K562 (cell line): Measurements from ENCODE around the gene TMPRSS11D. TPM values are rescaled to one million over a fixed set of nuclear protein-coding genes. Genes with fewer than 3 reads are reported as not detected.

Experiments used
- ATAC-seq: fragments of 200-7000 bp; cut with Tn5 transposase; 3 replicates; pipeline ENCODE4 v1.9.1; 2020; ENCODE audit warnings: moderate library complexity
- BruUV-seq: library from RNA; stranded (reverse); fragments of 400-500 nt; replicated peaks from 2 replicates; lab custom pipeline; 2021; lab: Mats Ljungman, UMichigan
- CTCF ChIA-PET: fragments of 300-600 bp; formaldehyde crosslinking; extraction: SDS; loops from one replicate; lab custom pipeline; 2021; ENCODE audit warnings: low intra/inter-chr PET ratio; lab: Yijun Ruan, JAX
- POLR2A ChIA-PET: fragments of 300-600, 350-650 bp; sonication (Branson Sonifier 250); formaldehyde crosslinking; extraction: SDS; loops from one replicate; lab custom pipeline; 2021; ENCODE audit warnings: antibody characterized with exemption, inconsistent platforms; lab: Yijun Ruan, JAX
- DNase-seq, 4 experiments: peaks; one replicate each; pipeline versions ENCODE4 v3.0.0 to v3.0.0-alpha.2; 2011 to 2018; ENCODE audit warnings: low spot score in 3 of 4, mixed read lengths in 3 of 4; ENCODE audit errors: extremely low read depth in 1 of 4
- FAIRE-seq: peaks from 2 replicates; lab custom pipeline; 2011; peaks lifted over from hg19 to GRCh38; lab: Jason Lieb, UNC
- H2AFZ ChIP-seq: 2 replicates; pipeline ENCODE4 v1.6.0; 2011; ENCODE audit warnings: low read depth, low read length, control low read depth, inconsistent platforms
- H3K27ac ChIP-seq: fragments of 200-600 bp; 3 replicates; pipeline ENCODE4 v1.8.0; 2011; ENCODE audit warnings: low read depth, mild to moderate bottlenecking, control low read depth, inconsistent platforms, low read length, moderate library complexity, mixed read lengths; ENCODE audit errors: extremely low read depth
- H3K27me3 ChIP-seq, 2 experiments: fragments of 300-600 bp in 1 of 2; 2 replicates in 1 of 2; 3 replicates in 1 of 2; pipeline versions ENCODE4 v1.6.0 to v1.8.0; 2011; ENCODE audit warnings: inconsistent platforms in 2 of 2, low read length in 2 of 2, mild to moderate bottlenecking in 1 of 2, mixed read lengths in 1 of 2, moderate library complexity in 1 of 2; ENCODE audit not compliant: control insufficient read depth in 2 of 2, insufficient read depth in 2 of 2
- H3K36me3 ChIP-seq: fragments of 300-600 bp; 3 replicates; pipeline ENCODE4 v1.8.0; 2011; ENCODE audit warnings: mild to moderate bottlenecking, low read length, inconsistent platforms; ENCODE audit not compliant: control insufficient read depth, insufficient read depth
- H3K4me1 ChIP-seq, 2 experiments: fragments of 200-600 bp in 1 of 2; replicated peaks in 1 of 2; 2 replicates in 1 of 2; 3 replicates in 1 of 2; pipeline versions ENCODE4 v1.5.1 to v1.8.0; 2011; ENCODE audit warnings: inconsistent platforms in 2 of 2, low read length in 2 of 2, mild to moderate bottlenecking in 1 of 2, mixed read lengths in 1 of 2, moderate library complexity in 1 of 2; ENCODE audit not compliant: control insufficient read depth in 2 of 2, insufficient read depth in 2 of 2
- H3K4me2 ChIP-seq: 2 replicates; pipeline ENCODE4 v1.6.1; 2011; ENCODE audit warnings: low read length, control low read depth, inconsistent platforms, mixed read lengths; ENCODE audit not compliant: insufficient read depth
- H3K4me3 ChIP-seq: fragments of 200-600 bp; sonication (generic), shearing (Covaris generic); 2 replicates; pipeline ENCODE4 v1.5.1; 2016; ENCODE audit warnings: control low read depth, inconsistent platforms
- H3K79me2 ChIP-seq: fragments of 200-600 bp; 3 replicates; pipeline ENCODE4 v1.8.0; 2011; ENCODE audit warnings: low read length, inconsistent platforms; ENCODE audit not compliant: control insufficient read depth, insufficient read depth
- H3K9ac ChIP-seq, 2 experiments: 2 replicates each; pipeline versions ENCODE4 v1.6.0 to v1.6.1; 2011; ENCODE audit warnings: low read depth in 2 of 2, low read length in 2 of 2, control low read depth in 1 of 2, inconsistent platforms in 1 of 2, mild to moderate bottlenecking in 1 of 2, mixed read lengths in 1 of 2; ENCODE audit not compliant: insufficient read depth in 1 of 2
- H3K9me1 ChIP-seq: one replicate; pipeline ENCODE4 v1.6.0; 2011; ENCODE audit warnings: inconsistent platforms, mild to moderate bottlenecking, low read length, moderate library complexity; ENCODE audit not compliant: control insufficient read depth, insufficient read depth
- H3K9me3 ChIP-seq: replicated peaks from 2 replicates; pipeline ENCODE4 v1.5.1; 2011; ENCODE audit warnings: low read depth, low read length, inconsistent platforms; ENCODE audit not compliant: control insufficient read depth, insufficient read depth
- H4K20me1 ChIP-seq: replicated peaks from 2 replicates; pipeline ENCODE4 v1.6.1; 2011; ENCODE audit warnings: low read length, inconsistent platforms, mixed read lengths; ENCODE audit not compliant: control insufficient read depth, insufficient read depth
- BRD4 ChIP-seq: fragments of 200-600 bp; sonication (generic); IDR thresholded peaks from 2 replicates; pipeline ENCODE4 v1.6.1; 2017; ENCODE audit warnings: inconsistent platforms
- ELF4 ChIP-seq: fragments of 450-650 bp; formaldehyde crosslinking; IDR thresholded peaks from 2 replicates; pipeline ENCODE4 v1.4.0; 2022; ENCODE audit warnings: missing genetic modification characterization
- MLLT1 ChIP-seq, 2 experiments: fragments of 450-650 bp; IDR thresholded peaks; 2 replicates each; pipeline ENCODE4 v1.6.1; 2016
- SMAD4 ChIP-seq: fragments of 250-450 bp; sonication (Bioruptor Pico); conservative IDR thresholded peaks from 2 replicates; pipeline ENCODE4 v1.8.0; 2021; ENCODE audit warnings: inconsistent platforms, mild to moderate bottlenecking, moderate library complexity
- ZNF785 ChIP-seq: fragments of 250-450 bp; sonication (Bioruptor Pico); IDR thresholded peaks from 2 replicates; pipeline ENCODE4 v1.4.0; 2020; ENCODE audit warnings: mild to moderate bottlenecking
- in situ Hi-C: fragments of 300-500 bp; cut with MboI; formaldehyde crosslinking; loops from 4 replicates; pipeline ENCODE4 v1.15.0; 2018; ENCODE audit warnings: inconsistent platforms, mixed read lengths
- intact Hi-C: fragments of 100-400 bp; cut with micrococcal nuclease; formaldehyde crosslinking; loops from 2 replicates; pipeline ENCODE4 v1.14.2; 2022
- polyA plus RNA-seq, 8 experiments: library from polyadenylated mRNA; depleted of rRNA in 4 of 8; stranded (reverse) in 5 of 8; unstranded in 3 of 8; fragments of >200 nt; fragmentation: Nextera tagmentation in 2 of 8; fragmentation: Illumina TruSeq in 1 of 8; extraction: Ambion mirVana in 2 of 8; extraction: Trizol in 1 of 8; gene quantifications; 2 replicates each; pipeline versions ENCODE4 v1.2.1 to v1.2.3, GENCODE V29; 2011 to 2014; ENCODE audit warnings: inconsistent platforms in 1 of 8, missing spikeins in 1 of 8
- total RNA-seq, 7 experiments: library from RNA; depleted of rRNA in 6 of 7; stranded (reverse); fragments of >200 nt in 6 of 7; fragmentation: Illumina TruSeq in 2 of 7; extraction: Trizol in 2 of 7; gene quantifications; 2 replicates each; pipeline versions ENCODE4 v1.2.1 to v1.2.3, GENCODE V29; 2011 to 2021; ENCODE audit warnings: low replicate concordance in 1 of 7

The TMPRSS11D gene
- total and polyA plus RNA-seq, 9 of the 15 experiments (the other 6 are each of a cell fraction or from before 2014, with no cell fraction given): not detected

- Histone ChIP-seq H4K20me1 (no peaks in the 10 kb centered on the region), H3K27ac (no peak overlapping the region), H3K4me3 (no peak overlapping the region), H3K9me3 (no peaks in the 10 kb centered on the region), H3K9me1 (no peaks in the 10 kb centered on the region), H3K27me3 (no peaks in the 10 kb centered on the region), H2AFZ (no peak overlapping the region), H3K36me3 (no peaks in the 10 kb centered on the region), H3K4me2 (no peak overlapping the region), H3K4me1 (peaks cover 0 to 6% of the 10 kb centered on the region in 2 experiments; a peak in 1 of 5 replicates), H3K79me2 (no peaks in the 10 kb centered on the region), H3K9ac (no peak overlapping the region)
- DNase-seq: no peak
- ATAC-seq: no peak
- intact Hi-C loops: no loop called here
- BruUV-seq: no TSS peak
- no peak for FAIRE-seq
- in situ Hi-C loops: no loop called here
- POLR2A ChIA-PET: no interaction called here
- TF ChIP-seq ELF4: no peak
- TF ChIP-seq ZNF785 (CRISPR knock-in tag): no peak
- no peak for TF ChIP-seq MLLT1 (IDR thresholded peaks at IDR 0.05)
- no peak for TF ChIP-seq SMAD4 (CRISPR knock-in tag)
- TF ChIP-seq BRD4: no peak
- TF ChIP-seq, all 486 proteins: peak for 0
- CTCF ChIA-PET: no interaction called here
These were observed 13.9 kb upstream of the TMPRSS11D start for GRCh38 chr4:67897686-67898085.
